Activated T-cell treated with anti-CD3 and anti-CD28 coated beads for 4 hours (primary cell): ENCODE results near the gene RAB4B.
"Not testable (repeated sequence)": the region's sequence is repeated elsewhere in the genome, so short reads cannot be mapped to it uniquely, and the experiment has no call there.

ENCODE experiments used
- DNase-seq: peaks from one replicate; pipeline ENCODE4 v3.0.0-alpha.2; 2020

The RAB4B gene

GRCh38 chr19:40777937-40778705 is at the start of gene RAB4B:
Gene RAB4B (plus strand): TSS chr19:40778247. CDS start chr19:40778376, 129 bp downstream.
- peak; percentile 99 for DNase-seq

GRCh38 chr19:40730065-40730464 is 48.0 kb upstream of the RAB4B start:
- DNase-seq = not testable (repeated sequence)

GRCh38 chr19:40732304-40732703 is 45.7 kb upstream of the RAB4B start:
- not testable (repeated sequence) for DNase-seq

GRCh38 chr19:40733149-40733548 is 44.9 kb upstream of the RAB4B start:
- DNase-seq = no peak

- DNase-seq = no peak
These were observed 42.9 kb upstream of the RAB4B start for GRCh38 chr19:40735013-40735771.

GRCh38 chr19:40736661-40737060 is 41.4 kb upstream of the RAB4B start:
- DNase-seq = no peak

GRCh38 chr19:40737102-40737644 is 40.9 kb upstream of the RAB4B start:
- DNase-seq = no peak

- DNase-seq = no peak
These were observed 38.8 kb upstream of the RAB4B start for GRCh38 chr19:40739030-40739839.

GRCh38 chr19:40739871-40740703 is 38.0 kb upstream of the RAB4B start:
- DNase-seq = no peak

- DNase-seq = no peak
These were observed 37.3 kb upstream of the RAB4B start for GRCh38 chr19:40740747-40741146.

- no peak for DNase-seq
These were observed 36.3 kb upstream of the RAB4B start for GRCh38 chr19:40741527-40742390.

GRCh38 chr19:40742477-40742876 is 35.6 kb upstream of the RAB4B start:
- DNase-seq = no peak

- DNase-seq = no peak
These were observed 35.2 kb upstream of the RAB4B start for GRCh38 chr19:40742886-40743285.

- no peak for DNase-seq
These were observed 34.1 kb upstream of the RAB4B start for GRCh38 chr19:40743926-40744325.

- no peak for DNase-seq
These were observed 33.3 kb upstream of the RAB4B start for GRCh38 chr19:40744554-40745401.

- DNase-seq = no peak
These were observed 32.7 kb upstream of the RAB4B start for GRCh38 chr19:40745402-40745780.

- no peak for DNase-seq
These were observed 30.5 kb upstream of the RAB4B start for GRCh38 chr19:40747536-40747935.

- peak; percentile 99 for DNase-seq
These were observed 27.8 kb upstream of the RAB4B start, which contains the start of gene ACTMAP for GRCh38 chr19:40750058-40750873. Gene ACTMAP (minus strand): TSS chr19:40750477. CDS start chr19:40749803, 674 bp downstream.
